SK-N-SH (cell line): ENCODE measurements around the gene DSCAM. TPM values are rescaled to one million over a fixed set of nuclear protein-coding genes. Genes with fewer than 3 reads are reported as not detected.

ENCODE experiments used
- CTCF ChIA-PET: fragments of 300-600, 350-600 bp; formaldehyde crosslinking; extraction: SDS; loops from one replicate; lab custom pipeline; 2021; lab: Yijun Ruan, JAX
- POLR2A ChIA-PET: fragments of 350-600 bp; sonication (Branson Sonifier 250); formaldehyde crosslinking; extraction: SDS; loops from one replicate; lab custom pipeline; 2020; ENCODE audit warnings: antibody characterized with exemption, inconsistent platforms; lab: Yijun Ruan, JAX
- DNase-seq: peaks from one replicate; pipeline ENCODE4 v3.0.0; 2012
- H2AFZ ChIP-seq: fragments of 200-600 bp; sonication (generic); 2 replicates; pipeline ENCODE4 v1.8.1; 2016; ENCODE audit warnings: antibody characterized with exemption, mild to moderate bottlenecking, low read depth
- H3F3A ChIP-seq: fragments of 200-600 bp; sonication (generic); replicated peaks from 2 replicates; pipeline ENCODE3; 2016; ENCODE audit warnings: antibody characterized with exemption, mild to moderate bottlenecking; ENCODE audit not compliant: insufficient read depth
- H3K27ac ChIP-seq, 2 experiments: fragments of 200-500 bp in 1 of 2; fragments of 200-600 bp in 1 of 2; sonication (Bioruptor generic) in 1 of 2; sonication (generic), shearing (Covaris generic) in 1 of 2; 2 replicates each; pipeline versions ENCODE4 v1.5.1 to v1.6.1; 2014 to 2016; ENCODE audit warnings: low read depth in 2 of 2, inconsistent platforms in 1 of 2, low read length in 1 of 2, mild to moderate bottlenecking in 1 of 2, mixed read lengths in 1 of 2
- H3K27me3 ChIP-seq: fragments of 200-600 bp; sonication (generic), shearing (Covaris generic); 2 replicates; pipeline ENCODE4 v1.6.1; 2016; ENCODE audit warnings: mixed run types; ENCODE audit not compliant: insufficient read depth
- H3K36me3 ChIP-seq, 2 experiments: fragments of 200-500 bp in 1 of 2; fragments of 200-600 bp in 1 of 2; sonication (Bioruptor generic) in 1 of 2; sonication (generic) in 1 of 2; replicated peaks in 1 of 2; 2 replicates each; pipeline versions ENCODE3 to v1.5.1; 2014 to 2016; ENCODE audit warnings: low read length in 1 of 2, mild to moderate bottlenecking in 1 of 2; ENCODE audit not compliant: insufficient read depth in 2 of 2, control insufficient read depth in 1 of 2
- H3K4me1 ChIP-seq, 2 experiments: fragments of 200-500 bp in 1 of 2; fragments of 200-600 bp in 1 of 2; sonication (Bioruptor generic) in 1 of 2; sonication (generic), shearing (Covaris generic) in 1 of 2; 2 replicates each; pipeline versions ENCODE4 v1.5.1 to v1.6.1; 2014 to 2016; ENCODE audit warnings: low read depth in 1 of 2, low read length in 1 of 2, mixed run types in 1 of 2; ENCODE audit not compliant: insufficient read depth in 2 of 2, control insufficient read depth in 1 of 2
- H3K4me2 ChIP-seq: fragments of 200-600 bp; sonication (generic), shearing (Covaris generic); 2 replicates; pipeline ENCODE4 v1.6.1; 2017; ENCODE audit warnings: mixed run types
- H3K4me3 ChIP-seq, 2 experiments: fragments of 200-500 bp in 1 of 2; fragments of 200-600 bp in 1 of 2; sonication (Bioruptor generic) in 1 of 2; sonication (generic), shearing (Covaris generic) in 1 of 2; 2 replicates each; pipeline versions ENCODE4 v1.5.1 to v1.8.1; 2014 to 2016; ENCODE audit warnings: low read depth in 2 of 2, inconsistent platforms in 1 of 2, low read length in 1 of 2, mild to moderate bottlenecking in 1 of 2, mixed read lengths in 1 of 2, moderate library complexity in 1 of 2
- H3K79me2 ChIP-seq: fragments of 200-600 bp; sonication (generic); 2 replicates; pipeline ENCODE4 v1.8.1; 2017; ENCODE audit warnings: mild to moderate bottlenecking; ENCODE audit not compliant: insufficient read depth
- H3K9ac ChIP-seq: fragments of 200-600 bp; sonication (generic); 2 replicates; pipeline ENCODE4 v1.6.1; 2017; ENCODE audit warnings: mixed run types
- H3K9me2 ChIP-seq: fragments of 200-600 bp; sonication (generic); 2 replicates; pipeline ENCODE4 v1.6.1; 2017; ENCODE audit warnings: mixed run types
- H3K9me3 ChIP-seq: fragments of 200-600 bp; sonication (generic); 2 replicates; pipeline ENCODE4 v1.6.1; 2017; ENCODE audit warnings: mixed run types, mild to moderate bottlenecking, moderate library complexity
- H4K20me1 ChIP-seq: fragments of 200-600 bp; sonication (generic); 2 replicates; pipeline ENCODE4 v1.6.1; 2017; ENCODE audit warnings: mild to moderate bottlenecking, mixed run types; ENCODE audit not compliant: insufficient read depth
- EZH2phosphoT487 ChIP-seq: fragments of 200-600 bp; sonication (generic); IDR thresholded peaks from 2 replicates; pipeline ENCODE4 v1.6.1; 2017; ENCODE audit warnings: low read depth, mixed run types, mild to moderate bottlenecking, antibody characterized with exemption, moderate library complexity, borderline replicate concordance
- FOSL2 ChIP-seq: IDR thresholded peaks from 2 replicates; pipeline ENCODE4 v1.4.0; 2012; ENCODE audit warnings: low read depth, mild to moderate bottlenecking, moderate library complexity, borderline replicate concordance
- GABPA ChIP-seq: IDR thresholded peaks from 2 replicates; pipeline ENCODE4 v1.4.0; 2012; ENCODE audit warnings: low read depth, mild to moderate bottlenecking
- JUND ChIP-seq: IDR thresholded peaks from 2 replicates; pipeline ENCODE4 v1.4.0; 2012
- MEF2A ChIP-seq: IDR thresholded peaks from 2 replicates; pipeline ENCODE4 v1.4.0; 2012; ENCODE audit warnings: low read depth, borderline replicate concordance
- NRF1 ChIP-seq: IDR thresholded peaks from 2 replicates; pipeline ENCODE4 v1.6.1; 2012; ENCODE audit warnings: low read depth, mild to moderate bottlenecking, low read length
- PBX3 ChIP-seq: IDR thresholded peaks from 2 replicates; pipeline ENCODE4; 2012
- RAD21 ChIP-seq: IDR thresholded peaks from 2 replicates; pipeline ENCODE4 v1.6.1; 2012; ENCODE audit warnings: mild to moderate bottlenecking, low read length
- REST ChIP-seq: IDR thresholded peaks from 2 replicates; pipeline ENCODE4 v1.6.1; 2012; ENCODE audit warnings: mild to moderate bottlenecking, low read depth, low read length, moderate library complexity
- RXRA ChIP-seq: IDR thresholded peaks from 2 replicates; pipeline ENCODE4 v1.4.0; 2012; ENCODE audit warnings: low read depth, mild to moderate bottlenecking, borderline replicate concordance
- TAF1 ChIP-seq: IDR thresholded peaks from 2 replicates; pipeline ENCODE4 v1.6.1; 2012; ENCODE audit warnings: low read depth, mild to moderate bottlenecking, low read length, moderate library complexity, borderline replicate concordance
- TCF12 ChIP-seq: IDR thresholded peaks from 2 replicates; pipeline ENCODE4 v1.4.0; 2012
- TEAD4 ChIP-seq: IDR thresholded peaks from 2 replicates; pipeline ENCODE4 v1.4.0; 2012; ENCODE audit warnings: mild to moderate bottlenecking, borderline replicate concordance; ENCODE audit not compliant: insufficient read depth
- YY1 ChIP-seq: IDR thresholded peaks from 2 replicates; pipeline ENCODE4 v1.4.0; 2012; ENCODE audit warnings: low read depth, mild to moderate bottlenecking
- WGBS: methylation state at CpG from one replicate; pipeline ENCODE4 v1.1.6; 2017; ENCODE audit warnings: low lambda C conversion rate; 5-methylcytosine and 5-hydroxymethylcytosine counted together
- polyA plus RNA-seq, 3 experiments: library from polyadenylated mRNA; depleted of rRNA; stranded (reverse); fragments of >200 nt; gene quantifications; 2 replicates each; pipeline ENCODE4 v1.2.3, GENCODE V29; 2012
- TF ChIP-seq, protein P1 (sequence below): fragments of 150-350 bp; IDR thresholded peaks from 2 replicates; pipeline ENCODE4 v1.6.1; 2016; ENCODE audit warnings: mild to moderate bottlenecking, low read depth, low read length
- TF ChIP-seq, protein P2 (sequence below): IDR thresholded peaks from 2 replicates; pipeline ENCODE4 v1.4.0; 2012; ENCODE audit warnings: low read depth, borderline replicate concordance
- TF ChIP-seq, protein P3 (sequence below): fragments of 150-350 bp; IDR thresholded peaks from 2 replicates; pipeline ENCODE4 v1.6.1; 2017; ENCODE audit warnings: antibody characterized with exemption, low read length, low read depth, borderline replicate concordance

The DSCAM gene
- polyA plus RNA-seq, 1 of the 3 experiments (the other 2 are of a cell fraction), result not detected

GRCh38 chr21:40662889-40663288 lies 184.1 kb downstream of the DSCAM start:
- Histone ChIP-seq H4K20me1 (no peaks in the 10 kb centered on the region), H3K9ac (no peak overlapping the region), H3F3A (no peaks in the 10 kb centered on the region), H3K9me3 (no peaks in the 10 kb centered on the region), H2AFZ (no peak overlapping the region), H3K27ac (no peak overlapping the region), H3K4me2 (no peak overlapping the region), H3K4me1 (no peaks in the 10 kb centered on the region; a peak in 1 of 4 replicates), H3K27me3 (no peaks in the 10 kb centered on the region), H3K4me3 (no peak overlapping the region), H3K79me2 (no peaks in the 10 kb centered on the region), H3K36me3 (no peaks in the 10 kb centered on the region), H3K9me2 (no peaks in the 10 kb centered on the region)
- no peak for DNase-seq
- CTCF ChIA-PET, result no interaction called here
- POLR2A ChIA-PET, result no interaction called here
- no peak for TF ChIP-seq MEF2A
- TF ChIP-seq JUND, result no peak
- TF ChIP-seq RXRA, result no peak
- TF ChIP-seq TEAD4, result no peak
- no peak for TF ChIP-seq RAD21
- TF ChIP-seq TCF12, result no peak
- no peak for TF ChIP-seq FOSL2
- no peak for TF ChIP-seq GABPA
- TF ChIP-seq PBX3, result no peak
- TF ChIP-seq REST, result no peak
- TF ChIP-seq, protein P1, sequence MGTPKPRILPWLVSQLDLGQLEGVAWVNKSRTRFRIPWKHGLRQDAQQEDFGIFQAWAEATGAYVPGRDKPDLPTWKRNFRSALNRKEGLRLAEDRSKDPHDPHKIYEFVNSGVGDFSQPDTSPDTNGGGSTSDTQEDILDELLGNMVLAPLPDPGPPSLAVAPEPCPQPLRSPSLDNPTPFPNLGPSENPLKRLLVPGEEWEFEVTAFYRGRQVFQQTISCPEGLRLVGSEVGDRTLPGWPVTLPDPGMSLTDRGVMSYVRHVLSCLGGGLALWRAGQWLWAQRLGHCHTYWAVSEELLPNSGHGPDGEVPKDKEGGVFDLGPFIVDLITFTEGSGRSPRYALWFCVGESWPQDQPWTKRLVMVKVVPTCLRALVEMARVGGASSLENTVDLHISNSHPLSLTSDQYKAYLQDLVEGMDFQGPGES, result no peak
- TF ChIP-seq NRF1, result no peak
- TF ChIP-seq TAF1, result no peak
- TF ChIP-seq, protein P2, sequence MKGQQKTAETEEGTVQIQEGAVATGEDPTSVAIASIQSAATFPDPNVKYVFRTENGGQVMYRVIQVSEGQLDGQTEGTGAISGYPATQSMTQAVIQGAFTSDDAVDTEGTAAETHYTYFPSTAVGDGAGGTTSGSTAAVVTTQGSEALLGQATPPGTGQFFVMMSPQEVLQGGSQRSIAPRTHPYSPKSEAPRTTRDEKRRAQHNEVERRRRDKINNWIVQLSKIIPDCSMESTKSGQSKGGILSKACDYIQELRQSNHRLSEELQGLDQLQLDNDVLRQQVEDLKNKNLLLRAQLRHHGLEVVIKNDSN, result no peak
- no peak for TF ChIP-seq EZH2phosphoT487
- TF ChIP-seq, protein P3, sequence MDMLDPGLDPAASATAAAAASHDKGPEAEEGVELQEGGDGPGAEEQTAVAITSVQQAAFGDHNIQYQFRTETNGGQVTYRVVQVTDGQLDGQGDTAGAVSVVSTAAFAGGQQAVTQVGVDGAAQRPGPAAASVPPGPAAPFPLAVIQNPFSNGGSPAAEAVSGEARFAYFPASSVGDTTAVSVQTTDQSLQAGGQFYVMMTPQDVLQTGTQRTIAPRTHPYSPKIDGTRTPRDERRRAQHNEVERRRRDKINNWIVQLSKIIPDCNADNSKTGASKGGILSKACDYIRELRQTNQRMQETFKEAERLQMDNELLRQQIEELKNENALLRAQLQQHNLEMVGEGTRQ, result no peak
- TF ChIP-seq YY1, result no peak
- WGBS, result 90% methylated on average over 2 of the region's 2 CpGs
